Coronary artery (tissue), 2 donors: ENCODE data around the gene MTUS2.
A peak's percentile ranks its signal among the peaks of the same experiment; 100 is the strongest.

ENCODE experiments used
- DNase-seq: peaks from one replicate; pipeline ENCODE4 v3.0.0-alpha.2; 2017; ENCODE audit warnings: low spot score
- H3K27ac ChIP-seq, 2 donors: fragments of 200-600 bp; sonication (generic); one replicate each; pipeline ENCODE4 v1.5.1; 2016 to 2019
- H3K4me3 ChIP-seq: fragments of 200-600 bp; sonication (generic); 2 replicates; pipeline ENCODE4 v1.5.1; 2016; ENCODE audit warnings: mild to moderate bottlenecking, moderate library complexity
- TF ChIP-seq, protein P1 (sequence below): fragments of 200-600 bp; sonication (generic); IDR thresholded peaks from one replicate; pipeline ENCODE4 v1.5.1; 2019; ENCODE audit warnings: antibody characterized with exemption

Gene MTUS2

DNA sequence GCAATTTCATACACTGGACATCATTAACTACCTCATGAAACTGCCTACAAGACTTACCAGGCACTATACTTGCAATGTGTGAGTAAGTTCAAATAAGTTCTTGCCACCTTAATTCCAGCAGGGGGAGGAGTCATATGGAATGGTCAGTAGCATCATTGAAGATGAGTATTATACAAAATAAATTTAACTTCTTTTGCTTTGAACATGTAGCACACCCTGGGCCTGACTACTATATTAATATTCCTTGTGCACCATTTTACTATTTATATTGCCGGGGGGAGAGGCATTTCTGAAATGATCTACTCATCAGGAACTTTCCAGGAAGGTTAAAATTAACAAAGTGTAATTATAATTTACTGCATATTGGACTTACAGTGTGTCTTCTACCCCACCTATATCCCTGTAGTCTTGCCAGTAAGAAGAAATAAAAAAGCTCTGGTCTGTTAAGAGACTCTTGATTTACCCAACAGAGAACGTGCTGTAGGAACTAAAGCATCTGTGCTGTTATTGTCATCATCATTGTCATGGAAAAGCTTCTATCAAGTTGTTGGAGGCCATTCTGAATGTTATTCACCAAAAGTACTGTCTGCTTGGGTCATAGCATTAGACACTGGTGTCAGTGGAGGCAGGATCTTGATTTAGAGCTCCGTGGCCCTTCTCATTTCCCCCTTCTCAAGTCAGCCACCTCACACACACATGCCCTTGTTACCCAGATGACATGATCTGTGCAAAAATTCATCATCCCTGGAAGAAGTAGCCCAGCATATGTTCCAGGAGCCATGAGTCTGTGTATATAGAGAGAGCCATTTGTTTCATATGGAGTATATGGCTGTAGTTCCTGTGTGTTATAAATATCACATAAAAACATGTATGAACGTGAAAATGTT lies 147.1 kb downstream of the MTUS2 start:
- TF ChIP-seq, protein P1, sequence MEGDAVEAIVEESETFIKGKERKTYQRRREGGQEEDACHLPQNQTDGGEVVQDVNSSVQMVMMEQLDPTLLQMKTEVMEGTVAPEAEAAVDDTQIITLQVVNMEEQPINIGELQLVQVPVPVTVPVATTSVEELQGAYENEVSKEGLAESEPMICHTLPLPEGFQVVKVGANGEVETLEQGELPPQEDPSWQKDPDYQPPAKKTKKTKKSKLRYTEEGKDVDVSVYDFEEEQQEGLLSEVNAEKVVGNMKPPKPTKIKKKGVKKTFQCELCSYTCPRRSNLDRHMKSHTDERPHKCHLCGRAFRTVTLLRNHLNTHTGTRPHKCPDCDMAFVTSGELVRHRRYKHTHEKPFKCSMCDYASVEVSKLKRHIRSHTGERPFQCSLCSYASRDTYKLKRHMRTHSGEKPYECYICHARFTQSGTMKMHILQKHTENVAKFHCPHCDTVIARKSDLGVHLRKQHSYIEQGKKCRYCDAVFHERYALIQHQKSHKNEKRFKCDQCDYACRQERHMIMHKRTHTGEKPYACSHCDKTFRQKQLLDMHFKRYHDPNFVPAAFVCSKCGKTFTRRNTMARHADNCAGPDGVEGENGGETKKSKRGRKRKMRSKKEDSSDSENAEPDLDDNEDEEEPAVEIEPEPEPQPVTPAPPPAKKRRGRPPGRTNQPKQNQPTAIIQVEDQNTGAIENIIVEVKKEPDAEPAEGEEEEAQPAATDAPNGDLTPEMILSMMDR: no peak

DNA sequence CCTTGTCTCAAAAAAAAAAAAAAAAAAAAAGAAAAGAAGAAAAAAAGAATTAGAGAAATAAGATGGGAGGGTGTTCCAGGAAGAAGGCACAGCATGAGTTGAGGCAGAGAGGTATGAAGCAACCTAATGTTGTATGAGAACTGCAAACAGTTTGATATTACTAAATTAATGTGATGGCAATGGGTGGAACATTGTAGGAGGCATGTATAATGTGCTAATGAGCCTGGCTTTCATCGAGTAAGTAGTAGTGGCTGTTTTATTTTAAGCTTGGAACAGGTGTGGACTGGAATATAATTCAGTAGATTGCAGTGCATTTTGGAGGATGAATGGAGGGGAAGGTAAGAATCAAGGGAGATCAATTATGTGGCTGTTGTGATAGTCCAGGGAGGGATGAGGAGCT lies 156.1 kb downstream of the MTUS2 start:
- TF ChIP-seq, protein P1: no peak
- H3K4me3 ChIP-seq: no peak overlapping the region
- no peak overlapping the region for H3K27ac ChIP-seq
- no peak for DNase-seq

More for the DNA sequence above, 147.1 kb downstream of the MTUS2 start:
- DNase-seq: no peak
- no peak overlapping the region for H3K27ac ChIP-seq
- H3K4me3 ChIP-seq: no peak overlapping the region

DNA sequence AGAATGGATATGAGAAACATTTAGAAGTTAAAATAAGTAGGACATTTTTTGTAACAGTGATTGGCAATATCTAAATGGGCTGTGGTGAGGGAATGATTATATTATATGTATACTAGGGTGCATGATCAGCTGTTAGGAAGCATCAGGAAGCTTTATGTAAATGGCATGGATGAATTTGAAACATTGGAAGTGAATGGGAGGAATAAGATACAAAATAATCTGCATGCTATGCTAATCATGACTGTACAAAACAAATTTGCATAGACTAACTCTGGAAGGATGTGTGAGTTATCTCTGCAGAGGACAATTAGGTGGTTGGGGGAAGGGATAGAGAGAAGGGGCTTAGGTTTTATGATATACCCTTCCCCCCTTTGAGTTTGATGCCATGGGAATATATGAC lies 156.5 kb downstream of the MTUS2 start:
- TF ChIP-seq, protein P1: no peak
- Histone ChIP-seq H3K4me3 (no peak overlapping the region), H3K27ac (no peak overlapping the region)
- no peak for DNase-seq

DNA sequence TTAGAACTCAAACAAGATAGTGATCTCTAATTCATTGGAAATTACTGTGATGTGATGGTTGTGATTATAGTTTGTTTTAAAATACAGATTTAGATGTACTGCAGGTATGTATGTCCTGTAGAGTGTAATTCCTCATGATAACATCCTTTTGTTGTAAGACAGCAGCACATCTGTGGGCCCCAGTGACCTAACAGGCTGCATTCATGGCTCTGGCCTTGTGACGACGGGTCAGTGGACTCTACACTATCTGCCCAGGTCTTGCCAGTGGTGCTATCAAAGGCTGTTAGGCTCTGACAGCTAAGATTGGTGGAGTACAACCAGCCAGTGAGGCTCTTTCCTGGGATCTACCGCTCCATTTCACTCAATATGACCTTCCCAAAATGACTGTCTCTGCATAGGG lies 158.4 kb downstream of the MTUS2 start:
- TF ChIP-seq, protein P1: no peak
- Histone ChIP-seq H3K4me3 (no peak overlapping the region), H3K27ac (no peak overlapping the region)
- no peak for DNase-seq

DNA sequence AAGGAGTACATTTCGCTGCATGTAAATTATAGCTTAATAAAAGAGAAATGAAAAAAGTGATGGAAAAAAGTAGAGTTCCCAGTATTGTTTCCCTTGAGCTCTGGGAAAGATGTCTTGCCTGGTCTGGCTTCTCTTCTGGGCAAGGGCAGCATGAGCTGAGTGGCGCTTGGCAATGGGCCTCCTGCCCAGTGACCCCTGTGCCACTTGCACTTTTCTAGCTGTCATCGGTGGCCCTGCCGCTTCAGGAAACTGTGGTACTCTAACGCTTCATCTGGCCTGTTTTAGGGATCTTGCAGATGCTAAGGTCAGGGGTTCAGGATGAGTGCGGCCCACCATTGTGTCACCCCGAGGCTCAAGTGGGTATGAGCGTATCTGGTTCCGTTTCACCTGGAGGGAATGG lies 161.4 kb downstream of the MTUS2 start:
- Histone ChIP-seq H3K4me3 (peak overlapping the region; percentile 47), H3K27ac (peak overlapping the region; percentile 9 to 79)
- TF ChIP-seq, protein P1: no peak
- DNase-seq: peak; percentile 80

DNA sequence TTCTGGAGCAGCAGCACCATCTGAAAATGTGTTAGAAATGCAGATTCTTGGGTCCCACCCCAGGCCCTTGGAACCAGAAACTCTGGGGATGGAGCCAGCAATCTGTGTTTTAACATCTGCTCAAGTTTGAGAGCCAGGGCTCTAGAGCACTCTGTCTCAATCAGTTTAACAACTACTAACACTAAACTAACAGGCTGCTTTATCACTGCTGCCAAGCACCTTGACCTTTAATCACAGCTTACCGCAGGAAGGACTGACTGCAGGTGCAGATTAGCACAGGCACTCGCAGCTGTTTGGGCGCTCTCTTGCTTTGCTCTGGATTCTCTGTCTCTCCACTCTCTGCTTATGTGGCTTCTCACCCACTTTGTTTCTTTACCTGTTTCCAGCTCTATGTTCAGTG lies 163.5 kb downstream of the MTUS2 start:
- H3K4me3 ChIP-seq: no peak overlapping the region
- no peak for DNase-seq
- peak overlapping the region in 1 of 2 donors; percentile 77 for H3K27ac ChIP-seq
- TF ChIP-seq, protein P1: no peak

DNA sequence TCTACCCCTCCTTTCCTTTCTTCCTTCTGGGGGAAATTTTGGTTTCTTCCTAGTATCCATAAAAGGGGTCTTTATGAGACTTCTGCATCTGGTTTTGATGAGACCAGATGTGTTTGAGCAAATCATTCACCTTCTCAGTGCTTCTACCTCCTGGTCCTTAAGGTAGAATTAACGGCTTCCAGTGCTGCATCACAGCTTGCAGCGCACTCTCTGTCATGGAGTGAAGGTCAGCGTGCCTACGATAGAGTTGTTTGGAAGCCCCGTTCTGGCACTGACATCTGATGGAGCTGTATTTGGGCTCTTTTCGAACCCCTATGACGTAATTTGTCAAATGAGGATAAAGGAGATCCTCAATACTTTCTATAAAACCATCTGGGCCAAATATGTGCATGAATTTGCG lies 164.2 kb downstream of the MTUS2 start:
- DNase-seq: no peak
- H3K27ac ChIP-seq: peak overlapping the region; percentile 24 to 77
- peak overlapping the region; percentile 44 for H3K4me3 ChIP-seq
- TF ChIP-seq, protein P1: no peak
